Thyroid gland (tissue), 4 donors: ENCODE measurements around the gene SLC6A7.

ENCODE experiments used
- CTCF ChIP-seq, 6 experiments: fragments of 200-600 bp in 3 of 6; fragments of 450-650 bp in 3 of 6; sonication (generic) in 3 of 6; IDR thresholded peaks; one replicate each; pipeline ENCODE4 v1.5.1; 2016 to 2019; ENCODE audit warnings: antibody characterized with exemption in 6 of 6, mild to moderate bottlenecking in 2 of 6, inconsistent platforms in 1 of 6, moderate library complexity in 1 of 6
- POLR2A ChIP-seq, 2 donors: fragments of 450-650 bp; IDR thresholded peaks; one replicate each; pipeline ENCODE4 v1.6.1; 2017; ENCODE audit warnings: antibody characterized with exemption in 2 of 2, mild to moderate bottlenecking in 2 of 2, moderate library complexity in 1 of 2

DNA sequence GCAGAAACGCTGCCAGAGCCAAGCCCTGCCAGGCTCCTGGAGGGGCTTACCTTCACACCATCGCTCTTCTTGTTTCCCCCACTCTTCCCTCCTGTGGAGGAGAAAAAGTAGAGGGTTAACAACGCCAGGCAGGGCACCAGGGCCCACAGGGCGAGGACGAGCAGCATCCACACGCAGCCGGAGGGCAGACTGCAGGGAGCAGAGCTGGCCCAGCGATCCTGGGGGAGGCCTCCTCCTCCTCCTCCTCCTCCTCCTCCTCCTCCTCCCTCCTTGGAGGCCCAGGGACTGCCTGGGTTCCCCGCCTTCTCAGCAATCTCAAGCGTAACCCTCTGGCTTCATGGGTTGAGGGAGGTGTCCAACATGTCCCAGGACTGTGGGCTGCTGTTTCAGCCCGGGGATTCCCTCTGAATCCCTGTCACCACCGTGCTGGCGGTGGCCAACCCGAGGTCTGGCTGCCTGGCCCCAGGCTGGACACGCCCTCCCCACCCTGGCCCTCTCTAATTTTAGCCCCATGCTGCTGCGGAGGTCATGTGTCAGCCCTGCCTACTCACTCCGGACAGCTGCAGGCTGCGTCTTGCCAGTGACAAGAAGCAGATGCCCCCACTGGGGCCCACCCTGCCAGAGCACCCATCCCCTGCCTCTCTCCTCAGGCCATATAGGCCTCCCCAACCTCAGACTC lies 55.4 kb downstream of the SLC6A7 start:
- TF ChIP-seq CTCF (IDR thresholded peaks at IDR 0.05), result no peak
- no peak for TF ChIP-seq POLR2A (IDR thresholded peaks at IDR 0.05)
